Measurements from ENCODE around the gene PIP5K1B. TPM values are rescaled to one million over a fixed set of nuclear protein-coding genes. Genes with fewer than 3 reads are reported as not detected.

The PIP5K1B gene
- total RNA-seq, 4 donors from 2014 or later: 1.2 to 2.6 (median 2.0) TPM

- H3K4me1 ChIP-seq: peaks cover 3 to 4% of the 10 kb centered on the region in 2 donors
- no peaks in the 10 kb centered on the region for H3K36me3 ChIP-seq
- no peak overlapping the region for H3K27ac ChIP-seq
- H3K9me3 ChIP-seq: no peaks in the 10 kb centered on the region
- H3K27me3 ChIP-seq: no peaks in the 10 kb centered on the region
- ATAC-seq (peak in 1 of 2 donors; percentile 8), DNase-seq (no peak)
- no peak for TF ChIP-seq CTCF (IDR thresholded peaks at IDR 0.05 in 4 of 5, conservative IDR thresholded peaks at IDR 0.05 in 1 of 5)
- no peak for TF ChIP-seq POLR2A (IDR thresholded peaks at IDR 0.05)
- in situ Hi-C loops (cut with MboI; ENCODE audit: low sequenced_read_pairs in 4 of 4) (no loop called here), intact Hi-C loops (cut with DNase I; ENCODE audit: low total_unique reads) (no loop called here)
- no peak overlapping the region for H3K4me3 ChIP-seq
Measured at GRCh38 chr9:68955330-68955729, 250.3 kb downstream of the PIP5K1B start.

GRCh38 chr9:68957479-68957878 is 252.4 kb downstream of the PIP5K1B start:
- no peak for TF ChIP-seq POLR2A (IDR thresholded peaks at IDR 0.05)
- no peak for TF ChIP-seq CTCF (IDR thresholded peaks at IDR 0.05 in 4 of 5, conservative IDR thresholded peaks at IDR 0.05 in 1 of 5)
- Histone ChIP-seq H3K27ac (no peak overlapping the region), H3K9me3 (no peaks in the 10 kb centered on the region), H3K4me1 (peaks cover 3 to 4% of the 10 kb centered on the region in 2 donors), H3K4me3 (no peak overlapping the region), H3K36me3 (no peaks in the 10 kb centered on the region), H3K27me3 (no peaks in the 10 kb centered on the region)
- no peak for DNase-seq
- intact Hi-C loops (cut with DNase I; ENCODE audit: low total_unique reads) (no loop called here), in situ Hi-C loops (cut with MboI; ENCODE audit: low sequenced_read_pairs in 4 of 4) (no loop called here)
- no peak for ATAC-seq

- in situ Hi-C loops (cut with MboI; ENCODE audit: low sequenced_read_pairs in 4 of 4) (loop anchor here in 1 of 4 donors (10.0 kb wide), 1 partner anchor 47 kb away; no protein-coding TSS in a partner anchor), intact Hi-C loops (cut with DNase I; ENCODE audit: low total_unique reads) (no loop called here)
- Histone ChIP-seq H3K4me1 (no peaks in the 10 kb centered on the region), H3K4me3 (no peak overlapping the region), H3K36me3 (no peaks in the 10 kb centered on the region), H3K27ac (no peak overlapping the region), H3K9me3 (no peaks in the 10 kb centered on the region), H3K27me3 (no peaks in the 10 kb centered on the region)
- DNase-seq (no peak), ATAC-seq (no peak)
- TF ChIP-seq CTCF (IDR thresholded peaks at IDR 0.05 in 4 of 5, conservative IDR thresholded peaks at IDR 0.05 in 1 of 5): no peak
- no peak for TF ChIP-seq POLR2A (IDR thresholded peaks at IDR 0.05)
Measured at GRCh38 chr9:68961587-68961986, 256.5 kb downstream of the PIP5K1B start.

GRCh38 chr9:68963416-68963815 is 258.4 kb downstream of the PIP5K1B start:
- TF ChIP-seq POLR2A (IDR thresholded peaks at IDR 0.05) (no peak), CTCF (IDR thresholded peaks at IDR 0.05 in 4 of 5, conservative IDR thresholded peaks at IDR 0.05 in 1 of 5) (no peak)
- Histone ChIP-seq H3K36me3 (no peaks in the 10 kb centered on the region), H3K4me1 (no peaks in the 10 kb centered on the region), H3K4me3 (no peak overlapping the region), H3K27me3 (no peaks in the 10 kb centered on the region), H3K9me3 (no peaks in the 10 kb centered on the region), H3K27ac (no peak overlapping the region)
- intact Hi-C loops (cut with DNase I; ENCODE audit: low total_unique reads) (no loop called here), in situ Hi-C loops (cut with MboI; ENCODE audit: low sequenced_read_pairs in 4 of 4) (loop anchor here in 1 of 4 donors (10.0 kb wide), 1 partner anchor 49 kb away; no protein-coding TSS in a partner anchor)
- DNase-seq: no peak
- ATAC-seq: no peak

- intact Hi-C loops (cut with DNase I; ENCODE audit: low total_unique reads): no loop called here
- ATAC-seq (no peak), DNase-seq (no peak)
- no peaks in the 10 kb centered on the region for H3K27me3 ChIP-seq
- TF ChIP-seq CTCF (IDR thresholded peaks at IDR 0.05 in 4 of 5, conservative IDR thresholded peaks at IDR 0.05 in 1 of 5) (no peak), POLR2A (IDR thresholded peaks at IDR 0.05) (no peak)
- no peak overlapping the region for H3K4me3 ChIP-seq
- no peaks in the 10 kb centered on the region for H3K9me3 ChIP-seq
- H3K36me3 ChIP-seq: no peaks in the 10 kb centered on the region
- H3K27ac ChIP-seq: no peak overlapping the region
- no peaks in the 10 kb centered on the region for H3K4me1 ChIP-seq
- in situ Hi-C loops (cut with MboI; ENCODE audit: low sequenced_read_pairs in 4 of 4): loop anchor here in 1 of 4 donors (10.0 kb wide), 1 partner anchor 49 kb away; no protein-coding TSS in a partner anchor
Measured at GRCh38 chr9:68964102-68964541, 259.1 kb downstream of the PIP5K1B start.
